ENCODE measurements around the gene IQSEC1.

The IQSEC1 gene

GRCh38 chr3:13037458-13038117, 35.6 kb downstream of the IQSEC1 start:
- DNase-seq: no peak
- intact Hi-C loops (cut with DNase I): no loop called here

DNA sequence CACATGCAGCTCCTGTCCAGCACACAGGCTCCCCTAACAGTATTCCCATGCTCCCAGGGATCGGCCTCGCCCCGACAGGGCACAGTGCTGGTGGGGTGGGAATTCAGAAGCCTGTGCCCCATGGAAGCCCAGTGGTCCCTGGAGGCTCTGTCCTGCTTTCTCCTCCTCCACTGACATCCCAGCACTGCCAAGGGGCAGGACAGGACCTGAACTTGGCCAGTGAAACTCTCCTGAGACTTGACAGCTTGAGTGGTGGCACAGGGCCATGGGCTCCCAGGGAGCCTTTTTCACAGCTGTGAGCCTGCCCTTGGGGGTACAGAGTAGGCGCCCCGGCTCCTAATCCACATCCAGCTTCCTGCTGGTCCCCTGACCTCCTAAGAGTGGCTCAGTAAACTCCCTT, 38.4 kb downstream of the IQSEC1 start:
- peak in 2 of 10 donors; percentile 36 to 37 for DNase-seq
- intact Hi-C loops (cut with DNase I): no loop called here

DNA sequence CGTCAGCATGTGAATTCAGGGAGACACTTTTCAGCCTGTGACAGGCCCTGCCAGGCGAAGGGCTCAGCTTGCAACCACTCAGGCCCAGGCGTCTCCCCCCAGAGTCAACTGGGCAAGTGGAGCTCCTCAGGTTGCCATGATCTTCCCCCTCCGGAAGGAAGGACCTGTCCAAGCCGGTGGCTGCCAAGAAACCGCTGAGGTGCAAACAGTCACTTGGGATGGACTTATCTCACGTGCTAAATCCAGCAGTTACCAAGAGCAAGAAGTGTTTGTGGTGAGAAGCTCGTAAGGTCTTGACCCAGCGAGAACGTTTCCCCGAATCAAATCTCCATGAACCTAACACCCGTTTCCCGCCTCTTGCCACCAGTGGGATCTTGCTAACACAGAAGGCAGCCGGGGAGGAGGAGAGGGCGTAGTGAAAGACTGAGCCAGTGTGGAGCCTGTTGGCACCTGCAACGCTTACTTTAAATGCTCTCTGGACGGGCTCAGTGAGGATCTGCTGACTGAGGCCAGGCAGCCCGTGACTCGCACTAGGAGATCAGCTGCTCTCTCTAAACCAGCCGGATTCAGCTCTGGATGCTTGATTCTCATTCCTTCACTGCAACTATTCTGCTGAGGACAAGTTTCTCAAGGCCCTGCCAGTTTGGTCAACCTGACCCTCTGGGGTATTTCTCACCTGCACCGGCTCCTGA, 39.0 kb downstream of the IQSEC1 start:
- peak in 2 of 10 donors; percentile 67 to 76 for DNase-seq
- intact Hi-C loops (cut with DNase I): no loop called here

GRCh38 chr3:13032206-13032605, 41.0 kb downstream of the IQSEC1 start:
- DNase-seq: peak in 2 of 10 donors; percentile 34 to 56
- intact Hi-C loops (cut with DNase I): no loop called here

GRCh38 chr3:13031621-13032020, 41.6 kb downstream of the IQSEC1 start:
- DNase-seq: peak in 1 of 10 donors; percentile 24
- intact Hi-C loops (cut with DNase I): no loop called here

- intact Hi-C loops (cut with DNase I): no loop called here
- DNase-seq: peak in 2 of 10 donors; percentile 80 to 82
Measured at GRCh38 chr3:13030684-13031083, 42.5 kb downstream of the IQSEC1 start.

DNA sequence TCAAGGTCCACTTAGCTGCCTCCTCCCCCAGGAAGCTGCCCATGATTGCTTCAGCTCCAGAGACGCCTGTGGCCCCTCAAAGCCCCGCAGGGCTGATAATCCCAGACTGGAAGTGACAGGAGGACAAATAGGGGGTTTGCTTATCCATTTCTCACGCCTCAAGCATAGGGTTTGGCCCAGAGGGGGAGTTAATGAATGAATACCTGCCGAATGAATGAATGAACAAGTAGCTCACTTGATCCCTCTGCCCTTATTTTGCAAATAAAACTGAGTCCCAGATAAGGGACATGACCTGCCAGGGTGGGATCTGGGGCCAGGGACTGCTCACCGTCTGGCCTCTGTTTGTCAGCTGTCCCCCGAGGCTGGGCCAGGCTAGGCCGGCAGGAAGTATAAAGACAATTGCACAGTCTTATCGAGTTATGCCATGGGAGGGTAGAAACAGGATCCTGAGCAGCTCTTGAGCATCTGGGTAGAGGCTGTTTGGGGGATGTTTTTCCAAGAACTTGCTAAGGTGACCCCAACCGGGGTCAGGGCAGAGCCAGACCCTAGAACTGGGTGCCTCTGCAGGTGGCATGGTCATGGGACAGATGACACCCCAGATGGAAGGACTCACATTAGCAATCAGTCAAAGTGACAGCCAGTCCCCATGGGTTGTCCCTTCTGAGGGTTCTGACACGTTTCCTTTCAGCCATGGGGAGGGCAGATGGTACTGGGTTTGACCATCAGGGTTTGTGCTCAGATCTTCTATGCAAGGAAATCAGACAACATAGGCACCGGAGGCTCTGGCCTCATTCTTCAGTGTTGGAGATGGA, 45.0 kb downstream of the IQSEC1 start:
- DNase-seq: peak in 3 of 10 donors; percentile 36 to 49 (median 42)
- intact Hi-C loops (cut with DNase I): no loop called here

GRCh38 chr3:13027154-13027553, 46.1 kb downstream of the IQSEC1 start:
- intact Hi-C loops (cut with DNase I): no loop called here
- DNase-seq: peak in 4 of 10 donors; percentile 8 to 75 (median 47)

DNA sequence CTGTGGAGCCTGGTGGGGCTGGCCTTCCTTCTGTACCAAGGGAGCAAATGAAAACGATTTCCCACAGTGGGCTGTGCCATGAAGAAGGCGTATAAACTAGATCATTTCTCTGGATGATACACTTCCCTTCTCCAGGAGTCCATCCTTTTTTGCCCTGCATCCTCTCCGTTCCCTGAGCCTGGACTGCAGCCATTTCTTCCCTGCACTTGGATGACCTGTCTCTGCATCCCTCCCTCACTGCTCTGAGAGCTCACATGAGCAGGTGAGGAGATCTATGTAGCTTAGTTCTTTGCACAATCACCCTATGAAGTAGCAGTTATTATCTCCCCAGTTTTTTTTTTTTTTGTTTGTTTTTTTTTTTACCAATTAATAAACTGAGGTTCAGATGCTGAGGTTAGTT, 46.7 kb downstream of the IQSEC1 start:
- peak in 1 of 10 donors; percentile 51 for DNase-seq
- intact Hi-C loops (cut with DNase I): no loop called here

GRCh38 chr3:13025778-13026518, 47.3 kb downstream of the IQSEC1 start:
- peak in 4 of 10 donors; percentile 5 to 63 (median 50) for DNase-seq
- intact Hi-C loops (cut with DNase I): no loop called here

- intact Hi-C loops (cut with DNase I): no loop called here
- DNase-seq: peak in 7 of 10 donors; percentile 13 to 93 (median 67)
Measured at GRCh38 chr3:13025090-13025489, 48.1 kb downstream of the IQSEC1 start.

DNA sequence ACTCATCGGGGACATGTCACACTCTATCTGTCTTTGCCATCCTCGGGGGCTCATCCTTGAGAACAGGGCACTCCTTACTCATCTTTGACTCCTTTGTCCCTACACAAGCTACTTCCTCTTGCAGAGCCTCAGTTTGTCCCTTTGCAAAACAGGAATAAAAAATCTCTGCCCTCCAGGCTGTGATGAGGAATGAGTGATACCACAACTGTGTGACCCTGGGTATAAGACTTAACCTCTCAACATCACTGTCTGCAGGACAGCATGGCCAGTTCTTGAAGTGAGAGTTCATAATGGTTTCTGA, 48.5 kb downstream of the IQSEC1 start:
- DNase-seq: no peak
- intact Hi-C loops (cut with DNase I): no loop called here

GRCh38 chr3:13023971-13024764, 49.1 kb downstream of the IQSEC1 start:
- intact Hi-C loops (cut with DNase I): no loop called here
- peak in 1 of 10 donors; percentile 9 for DNase-seq

DNA sequence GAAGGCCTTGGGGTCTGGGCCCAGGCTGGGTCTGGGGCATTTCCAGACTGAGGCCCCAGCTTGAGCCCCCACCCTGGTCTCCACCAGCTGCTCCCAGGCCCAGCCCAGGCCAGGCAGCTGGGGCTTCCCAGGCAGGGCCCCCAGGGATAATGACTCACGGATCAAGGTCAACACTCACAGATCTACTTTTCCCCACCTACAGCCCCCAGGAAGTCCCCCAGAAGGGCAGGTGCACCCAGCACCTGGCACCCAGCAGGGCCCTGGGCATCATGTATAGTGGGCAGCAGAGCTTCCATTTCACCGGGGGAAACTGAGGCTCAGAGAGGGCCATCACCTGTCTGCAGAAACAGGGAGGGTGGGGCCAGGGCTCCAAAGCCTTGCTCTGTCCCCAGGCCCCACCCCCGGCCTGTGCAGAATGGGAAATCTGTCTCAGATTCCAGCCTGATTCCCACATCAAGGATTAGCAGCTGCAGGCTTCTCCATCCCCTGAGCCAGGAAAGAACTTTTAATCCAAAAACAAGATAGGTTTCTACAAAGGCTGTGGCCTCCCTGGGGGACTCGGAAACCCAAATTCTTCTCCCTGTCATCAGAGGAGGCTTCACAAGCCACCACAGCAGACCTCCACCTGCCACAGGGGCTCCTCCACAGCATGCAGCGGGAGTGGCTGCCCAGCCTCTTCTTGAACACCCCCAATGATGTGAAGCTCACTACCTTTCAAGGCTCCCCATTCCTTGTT, 49.8 kb downstream of the IQSEC1 start:
- intact Hi-C loops (cut with DNase I): no loop called here
- peak in 3 of 10 donors; percentile 50 to 74 (median 69) for DNase-seq

DNA sequence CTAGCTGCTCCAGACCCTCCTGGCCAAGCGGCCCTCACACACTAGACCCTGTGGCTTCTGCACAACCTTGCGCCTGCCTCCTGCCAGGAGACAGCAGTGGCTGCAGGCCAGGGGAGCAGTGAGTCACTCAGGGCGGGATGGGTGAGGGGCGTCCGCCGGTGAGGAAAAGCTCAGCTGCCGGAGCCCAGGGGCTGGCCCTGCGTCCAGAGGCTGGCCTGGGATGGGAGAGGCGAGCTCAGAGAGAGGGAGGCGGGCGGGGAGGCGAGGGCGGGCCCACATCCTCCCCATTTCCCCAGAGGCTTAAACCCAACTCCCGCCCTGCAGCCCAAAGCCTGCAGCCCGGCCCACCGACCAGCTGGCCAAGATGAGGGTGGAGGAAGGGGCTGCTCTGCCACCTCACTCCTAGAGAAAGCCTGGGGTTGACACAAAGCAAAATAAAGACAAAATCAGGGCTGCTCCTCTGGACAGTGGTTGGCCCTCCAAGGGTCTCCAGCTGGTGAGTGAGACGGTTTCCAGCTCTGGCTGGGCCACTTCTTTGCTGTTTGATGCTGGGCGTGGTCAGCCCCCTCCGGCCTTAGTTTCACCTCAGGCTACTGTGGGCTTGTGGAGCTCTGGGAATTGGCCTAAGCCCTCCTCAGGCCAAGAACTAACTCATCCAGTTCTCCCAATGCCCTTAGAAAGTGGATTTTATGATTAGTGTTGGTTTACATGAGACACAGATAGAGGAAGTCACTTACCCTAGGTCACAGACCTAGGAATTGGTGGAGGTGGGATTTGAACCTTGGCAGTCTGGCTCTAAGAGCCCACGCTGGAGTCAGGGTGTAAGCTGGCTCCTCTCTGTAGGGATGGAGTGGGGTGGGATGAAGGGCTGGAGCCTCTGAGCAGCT, 50.6 kb downstream of the IQSEC1 start:
- intact Hi-C loops (cut with DNase I): no loop called here
- peak in 4 of 10 donors; percentile 60 to 90 (median 82) for DNase-seq

- intact Hi-C loops (cut with DNase I): no loop called here
- peak in 3 of 10 donors; percentile 54 to 73 (median 67) for DNase-seq
Measured at GRCh38 chr3:13021141-13022114, 51.8 kb downstream of the IQSEC1 start.
